Natural killer cell (primary cell): ENCODE results near the gene SPATA12. TPM values are rescaled to one million over a fixed set of nuclear protein-coding genes. Genes with fewer than 3 reads are reported as not detected.

Experiments used
- ATAC-seq, 3 donors: fragments of 150-1000 bp in 2 of 3; fragments of 200-7000 bp in 1 of 3; cut with Tn5 transposase; 1 replicate in 1 of 3; 2 replicates in 2 of 3; pipeline ENCODE4 v1.10.0; 2021; ENCODE audit warnings: mild to moderate bottlenecking in 2 of 3, moderate library complexity in 2 of 3
- DNase-seq, 2 donors: peaks; one replicate each; pipeline versions ENCODE4 v3.0.0 to v3.0.0-alpha.2; 2013 to 2021; ENCODE audit warnings: mixed read lengths in 1 of 2
- H3K27ac ChIP-seq: one replicate; pipeline ENCODE4 v1.5.1; 2013; ENCODE audit warnings: mild to moderate bottlenecking, low read length
- H3K27me3 ChIP-seq: one replicate; pipeline ENCODE4 v1.6.1; 2013; ENCODE audit warnings: low read length; ENCODE audit not compliant: control insufficient read depth, insufficient read depth
- H3K36me3 ChIP-seq: one replicate; pipeline ENCODE4 v1.6.1; 2013; ENCODE audit warnings: low read length; ENCODE audit not compliant: control insufficient read depth, insufficient read depth
- H3K4me1 ChIP-seq: one replicate; pipeline ENCODE4 v1.6.1; 2013; ENCODE audit warnings: low read length; ENCODE audit not compliant: control insufficient read depth, insufficient read depth
- H3K4me3 ChIP-seq: one replicate; pipeline ENCODE4 v1.5.1; 2013; ENCODE audit warnings: low read length
- H3K9me3 ChIP-seq: one replicate; pipeline ENCODE4 v1.6.1; 2013; ENCODE audit warnings: low read length; ENCODE audit not compliant: control insufficient read depth, insufficient read depth
- H3K27ac Mint-ChIP-seq, 2 donors: one replicate each; pipeline ENCODE4 v1.8.0; 2022; ENCODE audit warnings: mild to moderate bottlenecking in 2 of 2, mixed read lengths in 2 of 2, moderate library complexity in 1 of 2
- H3K27me3 Mint-ChIP-seq, 2 donors: one replicate each; pipeline ENCODE4 v1.8.0; 2022; ENCODE audit warnings: low read depth in 2 of 2, mixed read lengths in 2 of 2
- H3K36me3 Mint-ChIP-seq: one replicate; pipeline ENCODE4 v1.8.0; 2022; ENCODE audit warnings: mixed read lengths
- H3K4me1 Mint-ChIP-seq, 2 donors: one replicate each; pipeline ENCODE4 v1.8.0; 2022; ENCODE audit warnings: mixed read lengths in 2 of 2
- H3K4me3 Mint-ChIP-seq: one replicate; pipeline ENCODE4 v1.8.0; 2022; ENCODE audit warnings: mild to moderate bottlenecking, moderate library complexity, mixed read lengths
- H3K9me3 Mint-ChIP-seq, 2 donors: one replicate each; pipeline ENCODE4 v1.8.0; 2022; ENCODE audit warnings: mixed read lengths in 2 of 2
- CTCF ChIP-seq: fragments of 200-600 bp; IDR thresholded peaks from one replicate; pipeline ENCODE4 v1.8.0; 2022; ENCODE audit warnings: antibody characterized with exemption
- WGBS: methylation state at CpG from one replicate; pipeline ENCODE4 v1.1.7; 2013; ENCODE audit warnings: missing lambda C conversion rate; ENCODE audit not compliant: insufficient coverage; 5-methylcytosine and 5-hydroxymethylcytosine counted together
- intact Hi-C: fragments of 100-400 bp; cut with micrococcal nuclease; formaldehyde crosslinking; loops from one replicate; pipeline ENCODE4 v1.14.2; 2022
- total RNA-seq, 4 donors: library from RNA; stranded (reverse); fragments of 120-200 nt in 1 of 4; gene quantifications; one replicate each; pipeline versions ENCODE4 v1.2.3 to v1.2.4, GENCODE V29; 2013 to 2022

SPATA12 gene
- total RNA-seq, 3 donors from 2014 or later (not counting 1 experiment from before 2014, with no cell fraction given) = not detected

DNA sequence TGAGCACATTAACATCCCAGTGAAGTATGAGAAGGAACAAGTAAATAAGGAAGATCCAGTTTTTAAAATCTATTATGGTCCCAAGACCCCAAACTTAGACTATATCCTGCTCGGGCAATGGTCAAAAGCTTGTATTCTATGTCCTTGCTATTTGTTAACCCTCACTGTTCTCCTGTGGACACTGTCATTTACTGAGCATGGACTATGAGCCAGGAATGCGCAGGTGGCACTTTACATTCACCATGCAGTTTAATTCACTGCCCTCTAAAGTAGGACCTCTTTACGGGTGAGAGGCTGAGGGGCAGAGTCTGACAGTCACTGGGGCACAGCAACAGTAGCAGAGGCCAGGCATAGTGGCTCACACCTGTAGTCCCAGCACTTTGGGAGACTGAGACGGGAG, 28.6 kb downstream of the SPATA12 start:
- Histone ChIP-seq H3K4me1 (no peaks in the 10 kb centered on the region), H3K4me3 (no peak overlapping the region), H3K36me3 (no peaks in the 10 kb centered on the region), H3K9me3 (no peaks in the 10 kb centered on the region), H3K27me3 (no peaks in the 10 kb centered on the region), H3K27ac (no peak overlapping the region)
- no peaks in the 10 kb centered on the region for H3K36me3 Mint-ChIP-seq
- H3K9me3 Mint-ChIP-seq = no peaks in the 10 kb centered on the region
- H3K27me3 Mint-ChIP-seq = peaks cover 4 to 7% of the 10 kb centered on the region in 2 donors
- DNase-seq (no peak), ATAC-seq (no peak)
- no peak overlapping the region for H3K27ac Mint-ChIP-seq
- intact Hi-C loops = no loop called here
- TF ChIP-seq CTCF = no peak
- H3K4me1 Mint-ChIP-seq = no peaks in the 10 kb centered on the region
- WGBS = 91% methylated on average over 4 of the region's 4 CpGs
- H3K4me3 Mint-ChIP-seq = no peak overlapping the region

DNA sequence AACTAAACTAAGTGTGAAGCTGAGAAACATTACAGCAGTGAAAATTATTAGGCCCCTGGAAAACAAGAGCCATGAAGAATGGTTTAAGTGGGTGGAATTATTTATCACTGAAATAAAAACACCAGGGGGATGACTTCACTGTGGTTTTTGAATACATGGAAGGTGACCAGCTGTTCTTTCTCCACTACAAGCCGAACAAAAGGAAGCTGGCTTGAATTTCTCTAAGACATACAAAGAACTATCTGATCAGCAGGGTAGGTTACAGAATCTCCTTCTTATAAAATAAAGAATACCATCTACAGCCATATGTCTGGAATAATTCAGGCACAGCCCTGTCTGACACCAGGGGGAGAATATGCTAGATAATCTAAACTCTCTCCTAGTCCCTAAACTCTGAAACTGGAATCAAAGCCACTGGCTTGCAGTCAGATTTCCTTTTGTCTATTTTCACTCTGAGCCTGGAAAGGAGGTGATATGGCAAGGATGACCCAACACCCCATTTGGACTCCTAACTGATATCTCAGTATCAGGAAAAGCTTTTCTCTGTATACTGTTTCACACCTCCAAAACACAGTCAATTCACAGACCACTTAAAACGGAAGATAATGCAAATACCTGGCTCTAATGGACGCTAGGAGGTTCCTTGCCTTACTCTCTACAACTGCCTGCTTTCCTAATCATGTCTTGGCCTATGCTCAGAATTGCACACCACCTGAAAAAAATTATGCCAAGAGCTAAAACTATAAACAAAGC, 31.2 kb downstream of the SPATA12 start:
- Mint-ChIP-seq H3K4me1 (no peaks in the 10 kb centered on the region), H3K27me3 (peaks cover 4 to 11% of the 10 kb centered on the region in 2 donors), H3K9me3 (no peaks in the 10 kb centered on the region), H3K27ac (no peak overlapping the region), H3K4me3 (no peak overlapping the region), H3K36me3 (no peaks in the 10 kb centered on the region)
- no peak for TF ChIP-seq CTCF
- H3K4me3 ChIP-seq = no peak overlapping the region
- H3K27ac ChIP-seq = no peak overlapping the region
- H3K4me1 ChIP-seq = no peaks in the 10 kb centered on the region
- ATAC-seq (no peak), DNase-seq (no peak)
- H3K27me3 ChIP-seq = no peaks in the 10 kb centered on the region
- intact Hi-C loops = no loop called here
- 83% methylated on average over 3 of the region's 3 CpGs for WGBS
- no peaks in the 10 kb centered on the region for H3K36me3 ChIP-seq
- H3K9me3 ChIP-seq = no peaks in the 10 kb centered on the region

GRCh38 chr3:57093489-57093888, 33.0 kb downstream of the SPATA12 start:
- Mint-ChIP-seq H3K27me3 (peaks cover 2 to 11% of the 10 kb centered on the region in 2 donors), H3K9me3 (no peaks in the 10 kb centered on the region), H3K4me1 (no peaks in the 10 kb centered on the region), H3K4me3 (no peak overlapping the region), H3K27ac (no peak overlapping the region), H3K36me3 (no peaks in the 10 kb centered on the region)
- TF ChIP-seq CTCF = no peak
- no peaks in the 10 kb centered on the region for H3K9me3 ChIP-seq
- DNase-seq = no peak
- H3K27me3 ChIP-seq = no peaks in the 10 kb centered on the region
- no peaks in the 10 kb centered on the region for H3K4me1 ChIP-seq
- intact Hi-C loops = no loop called here
- no peak overlapping the region for H3K27ac ChIP-seq
- H3K4me3 ChIP-seq = no peak overlapping the region
- no peaks in the 10 kb centered on the region for H3K36me3 ChIP-seq
- ATAC-seq = no peak
